Adrenal gland (tissue), 5 donors: ENCODE data around the gene PORCN.

Experiments
- CTCF ChIP-seq, 6 experiments: fragments of 450-650 bp in 4 of 6; fragments of 200-600 bp in 2 of 6; sonication (generic) in 1 of 6; IDR thresholded peaks; 1 replicate in 5 of 6; 2 replicates in 1 of 6; pipeline versions ENCODE4 v1.5.1 to v1.8.0; 2016 to 2021; ENCODE audit warnings: antibody characterized with exemption in 6 of 6, mild to moderate bottlenecking in 2 of 6, moderate library complexity in 1 of 6
- POLR2A ChIP-seq, 2 donors: fragments of 450-650 bp; IDR thresholded peaks; one replicate each; pipeline ENCODE4 v1.6.1; 2017; ENCODE audit warnings: antibody characterized with exemption in 2 of 2, mild to moderate bottlenecking in 2 of 2, moderate library complexity in 1 of 2
- donor health status: DM: no; HTN: no; CAD: no.

- no peak for TF ChIP-seq POLR2A (IDR thresholded peaks at IDR 0.05)
- no peak for TF ChIP-seq CTCF (IDR thresholded peaks at IDR 0.05)
Measured at GRCh38 chrX:48474581-48474980, 34.2 kb upstream of the PORCN start.
